HepG2 (cell line): ENCODE results near the gene EFNA2. TPM values are rescaled to one million over a fixed set of nuclear protein-coding genes. Genes with fewer than 3 reads are reported as not detected.

ENCODE experiments used
- AGO2 ChIP-seq: fragments of 200-400 bp; formaldehyde crosslinking; optimal IDR thresholded peaks from 2 replicates; pipeline ENCODE3; 2017; ENCODE audit warnings: mild to moderate bottlenecking, low read depth, low read length, moderate library complexity
- ELK4 ChIP-seq: sonication (generic); formaldehyde crosslinking; IDR thresholded peaks from 2 replicates; pipeline ENCODE4 v1.9.0; 2021; ENCODE audit warnings: missing genetic modification reagents, borderline replicate concordance
- GATAD2A ChIP-seq: IDR thresholded peaks from 2 replicates; pipeline ENCODE4 v1.6.1; 2016
- HDAC2 ChIP-seq: sonication (generic); formaldehyde crosslinking; IDR thresholded peaks from 2 replicates; pipeline ENCODE4 v1.4.0; 2020; ENCODE audit warnings: missing genetic modification reagents
- HNF4A ChIP-seq: sonication (generic); formaldehyde crosslinking; IDR thresholded peaks from 2 replicates; pipeline ENCODE4 v1.4.0; 2020; ENCODE audit warnings: missing genetic modification reagents
- HOXA5 ChIP-seq: sonication (generic); formaldehyde crosslinking; IDR thresholded peaks from 2 replicates; pipeline ENCODE4 v1.4.0; 2020; ENCODE audit warnings: missing genetic modification reagents
- KDM6A ChIP-seq: IDR thresholded peaks from 2 replicates; pipeline ENCODE4 v1.6.1; 2016; ENCODE audit warnings: low read depth
- LCORL ChIP-seq, 2 experiments: fragments of 450-650 bp in 1 of 2; sonication (generic) in 1 of 2; formaldehyde crosslinking in 1 of 2; IDR thresholded peaks; 2 replicates each; pipeline versions ENCODE4 v1.5.0 to v1.6.1; 2017 to 2020; ENCODE audit warnings: antibody characterized with exemption in 1 of 2, missing genetic modification reagents in 1 of 2
- MAFF ChIP-seq: IDR thresholded peaks from 2 replicates; pipeline ENCODE4 v1.6.1; 2011; ENCODE audit warnings: low read depth, low read length, improper control_type of control experiment
- NFE2 ChIP-seq: sonication (generic); formaldehyde crosslinking; IDR thresholded peaks from 2 replicates; pipeline ENCODE4 v1.4.0; 2020; ENCODE audit warnings: missing genetic modification reagents
- RBFOX2 ChIP-seq: fragments of 200-400 bp; formaldehyde crosslinking; IDR thresholded peaks from 2 replicates; pipeline ENCODE4 v1.6.1; 2017; ENCODE audit warnings: low read depth, mild to moderate bottlenecking, low read length
- RBM39 ChIP-seq: fragments of 200-400 bp; formaldehyde crosslinking; IDR thresholded peaks from one replicate; pipeline ENCODE4 v1.6.1; 2018; ENCODE audit warnings: antibody characterized with exemption, mild to moderate bottlenecking, low read depth, low read length; ENCODE audit not compliant: poor library complexity, severe bottlenecking
- SOX13 ChIP-seq, 3 experiments: fragments of 450-650 bp in 1 of 3; sonication (generic) in 1 of 3; formaldehyde crosslinking in 1 of 3; IDR thresholded peaks in 2 of 3; conservative IDR thresholded peaks in 1 of 3; 2 replicates each; pipeline versions ENCODE4 v1.5.0 to v1.6.1; 2016 to 2020; ENCODE audit warnings: antibody characterized with exemption in 1 of 3, mild to moderate bottlenecking in 1 of 3, missing compliant biosample characterization in 1 of 3, missing genetic modification reagents in 1 of 3, moderate library complexity in 1 of 3
- ZC3H4 ChIP-seq: sonication (generic); formaldehyde crosslinking; IDR thresholded peaks from 2 replicates; pipeline ENCODE4 v1.4.0; 2020; ENCODE audit warnings: missing genetic modification reagents, borderline replicate concordance
- ZNF496 ChIP-seq: sonication (generic); formaldehyde crosslinking; IDR thresholded peaks from 2 replicates; pipeline ENCODE4 v1.8.1; 2023; ENCODE audit warnings: mild to moderate bottlenecking, moderate library complexity, missing genetic modification reagents; ENCODE audit not compliant: insufficient replicate concordance
- ZNF546 ChIP-seq: sonication (generic); formaldehyde crosslinking; conservative IDR thresholded peaks from 2 replicates; pipeline ENCODE4 v1.8.1; 2023; ENCODE audit warnings: mild to moderate bottlenecking, missing genetic modification reagents
- ZNF567 ChIP-seq: sonication (generic); formaldehyde crosslinking; IDR thresholded peaks from 2 replicates; pipeline ENCODE4 v1.8.1; 2023; ENCODE audit warnings: mild to moderate bottlenecking, missing genetic modification reagents, borderline replicate concordance
- ZNF672 ChIP-seq: sonication (generic); formaldehyde crosslinking; IDR thresholded peaks from 2 replicates; pipeline ENCODE4 v1.8.1; 2022; ENCODE audit warnings: missing genetic modification reagents
- ZNF709 ChIP-seq: sonication (generic); formaldehyde crosslinking; IDR thresholded peaks from 2 replicates; pipeline ENCODE4 v1.5.0; 2020; ENCODE audit warnings: mild to moderate bottlenecking, missing genetic modification reagents
- ZNF746 ChIP-seq: sonication (generic); formaldehyde crosslinking; IDR thresholded peaks from 2 replicates; pipeline ENCODE4 v1.8.0; 2022; ENCODE audit warnings: mild to moderate bottlenecking, missing genetic modification reagents
- ZNF747 ChIP-seq: sonication (generic); formaldehyde crosslinking; IDR thresholded peaks from 2 replicates; pipeline ENCODE4 v1.8.1; 2023; ENCODE audit warnings: missing genetic modification reagents, mild to moderate bottlenecking, borderline replicate concordance
- ZNF891 ChIP-seq: sonication (generic); formaldehyde crosslinking; IDR thresholded peaks from 2 replicates; pipeline ENCODE4 v1.5.0; 2020; ENCODE audit warnings: mild to moderate bottlenecking, missing genetic modification reagents
- polyA plus RNA-seq, 8 experiments: library from polyadenylated mRNA; depleted of rRNA in 3 of 8; stranded (reverse) in 7 of 8; unstranded in 1 of 8; fragments of >200 nt; fragmentation: Illumina TruSeq in 4 of 8; extraction: Trizol in 4 of 8; gene quantifications; 2 replicates each; pipeline versions ENCODE4 v1.2.1 to v1.2.3, GENCODE V29; 2011 to 2016; ENCODE audit warnings: low read depth in 4 of 8, missing spikeins in 1 of 8, mixed read lengths in 1 of 8; ENCODE audit not compliant: insufficient read depth in 1 of 8
- total RNA-seq, 5 experiments: library from RNA; depleted of rRNA; stranded (reverse); fragments of >200 nt; fragmentation: Illumina TruSeq; extraction: Trizol; gene quantifications; 2 replicates each; pipeline ENCODE4 v1.2.3, GENCODE V29; 2016; ENCODE audit warnings: low read depth in 1 of 5
- TF ChIP-seq, protein P1 (sequence below): sonication (generic); formaldehyde crosslinking; IDR thresholded peaks from 2 replicates; pipeline ENCODE4 v1.4.0; 2020; ENCODE audit warnings: missing genetic modification reagents, borderline replicate concordance
- TF ChIP-seq, protein P2 (sequence below): IDR thresholded peaks from 2 replicates; pipeline ENCODE4 v1.6.1; 2012; ENCODE audit warnings: inconsistent platforms
- TF ChIP-seq, protein P3 (sequence below): sonication (generic); formaldehyde crosslinking; IDR thresholded peaks from 2 replicates; pipeline ENCODE4 v1.5.1; 2020; ENCODE audit warnings: mild to moderate bottlenecking, missing genetic modification reagents

Gene EFNA2
- total and polyA plus RNA-seq, 2 of the 13 experiments (the other 11 are each of a cell fraction or from before 2014, with no cell fraction given), result 6.0 to 9.9 TPM

DNA sequence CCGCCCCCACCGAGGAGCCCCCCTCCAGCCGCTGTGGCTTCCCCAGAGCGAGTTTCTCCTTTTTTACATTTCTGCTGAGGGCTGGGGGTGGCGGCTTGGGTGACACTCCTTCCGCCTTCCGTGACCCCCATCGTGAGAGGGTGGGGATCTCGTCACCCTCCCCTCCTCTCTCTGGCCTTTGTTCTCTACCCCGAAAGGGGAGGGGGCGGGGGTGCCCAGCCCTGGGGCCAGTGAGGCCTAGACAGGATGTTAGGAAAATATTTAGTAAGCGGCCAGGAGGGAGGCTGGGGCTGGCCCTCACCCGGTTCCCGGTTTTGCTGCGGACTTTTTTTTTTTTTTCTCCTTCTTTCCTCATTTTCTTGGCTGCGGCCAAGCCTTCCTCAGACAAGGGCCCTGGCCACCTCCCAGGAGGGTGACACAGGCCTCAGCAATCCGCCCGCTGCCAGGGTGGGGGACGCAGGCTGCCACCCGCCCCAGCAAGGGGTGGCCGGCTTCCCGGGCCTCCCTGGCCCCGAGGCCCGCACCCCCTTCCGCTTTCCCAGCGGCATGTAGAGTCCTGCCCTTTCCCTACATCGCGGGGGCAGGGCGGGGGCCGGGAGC is 33.4 kb upstream of the EFNA2 start (continued):
- TF ChIP-seq ELK4 (CRISPR knock-in tag) (no peak), ZNF891 (CRISPR knock-in tag) (peak; percentile 30; the same call in 1 of the 2 replicates), ZNF709 (CRISPR knock-in tag) (peak; percentile 37; the same call in 1 of the 2 replicates), ZNF746 (peak; percentile 99), ZNF747 (no peak), HNF4A (CRISPR knock-in tag) (peak; percentile 46; the same call in 1 of the 2 replicates), ZC3H4 (CRISPR knock-in tag) (no peak), ZNF672 (CRISPR knock-in tag) (no peak), NFE2 (CRISPR knock-in tag) (no peak), HOXA5 (CRISPR knock-in tag) (peak; percentile 51; the same call in 1 of the 2 replicates), LCORL (IDR thresholded peaks at IDR 0.05) (no peak), LCORL (CRISPR knock-in tag; IDR thresholded peaks at IDR 0.05) (peak; percentile 72; the same call in 1 of the 2 replicates), KDM6A (CRISPR knock-in tag) (peak; percentile 52; the same call in 1 of the 2 replicates), GATAD2A (peak; percentile 43), MAFF (no peak), RBM39 (peak; percentile 43), ZNF496 (CRISPR knock-in tag) (no peak), ZNF546 (CRISPR knock-in tag) (0 out of 2 replicates have a peak, but pooled peaks have one; percentile 16), RBFOX2 (no peak), ZNF567 (CRISPR knock-in tag) (no peak), SOX13 (IDR thresholded peaks at IDR 0.05) (peak; percentile 49; the same call in 1 of the 2 replicates), SOX13 (CRISPR knock-in tag; conservative IDR thresholded peaks at IDR 0.05 in 1 of 2, IDR thresholded peaks at IDR 0.05 in 1 of 2) (peak in 1 of 2 experiments; percentile 91; a peak in 2 of 4 replicates), AGO2 (peak; percentile 57), HDAC2 (peak; percentile 42; the same call in 1 of the 2 replicates)
- TF ChIP-seq, protein P1, sequence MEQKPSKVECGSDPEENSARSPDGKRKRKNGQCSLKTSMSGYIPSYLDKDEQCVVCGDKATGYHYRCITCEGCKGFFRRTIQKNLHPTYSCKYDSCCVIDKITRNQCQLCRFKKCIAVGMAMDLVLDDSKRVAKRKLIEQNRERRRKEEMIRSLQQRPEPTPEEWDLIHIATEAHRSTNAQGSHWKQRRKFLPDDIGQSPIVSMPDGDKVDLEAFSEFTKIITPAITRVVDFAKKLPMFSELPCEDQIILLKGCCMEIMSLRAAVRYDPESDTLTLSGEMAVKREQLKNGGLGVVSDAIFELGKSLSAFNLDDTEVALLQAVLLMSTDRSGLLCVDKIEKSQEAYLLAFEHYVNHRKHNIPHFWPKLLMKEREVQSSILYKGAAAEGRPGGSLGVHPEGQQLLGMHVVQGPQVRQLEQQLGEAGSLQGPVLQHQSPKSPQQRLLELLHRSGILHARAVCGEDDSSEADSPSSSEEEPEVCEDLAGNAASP (CRISPR knock-in tag), result peak; percentile 57; the same call in 1 of the 2 replicates
- TF ChIP-seq, protein P2, sequence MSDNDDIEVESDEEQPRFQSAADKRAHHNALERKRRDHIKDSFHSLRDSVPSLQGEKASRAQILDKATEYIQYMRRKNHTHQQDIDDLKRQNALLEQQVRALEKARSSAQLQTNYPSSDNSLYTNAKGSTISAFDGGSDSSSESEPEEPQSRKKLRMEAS, result no peak
- TF ChIP-seq, protein P3, sequence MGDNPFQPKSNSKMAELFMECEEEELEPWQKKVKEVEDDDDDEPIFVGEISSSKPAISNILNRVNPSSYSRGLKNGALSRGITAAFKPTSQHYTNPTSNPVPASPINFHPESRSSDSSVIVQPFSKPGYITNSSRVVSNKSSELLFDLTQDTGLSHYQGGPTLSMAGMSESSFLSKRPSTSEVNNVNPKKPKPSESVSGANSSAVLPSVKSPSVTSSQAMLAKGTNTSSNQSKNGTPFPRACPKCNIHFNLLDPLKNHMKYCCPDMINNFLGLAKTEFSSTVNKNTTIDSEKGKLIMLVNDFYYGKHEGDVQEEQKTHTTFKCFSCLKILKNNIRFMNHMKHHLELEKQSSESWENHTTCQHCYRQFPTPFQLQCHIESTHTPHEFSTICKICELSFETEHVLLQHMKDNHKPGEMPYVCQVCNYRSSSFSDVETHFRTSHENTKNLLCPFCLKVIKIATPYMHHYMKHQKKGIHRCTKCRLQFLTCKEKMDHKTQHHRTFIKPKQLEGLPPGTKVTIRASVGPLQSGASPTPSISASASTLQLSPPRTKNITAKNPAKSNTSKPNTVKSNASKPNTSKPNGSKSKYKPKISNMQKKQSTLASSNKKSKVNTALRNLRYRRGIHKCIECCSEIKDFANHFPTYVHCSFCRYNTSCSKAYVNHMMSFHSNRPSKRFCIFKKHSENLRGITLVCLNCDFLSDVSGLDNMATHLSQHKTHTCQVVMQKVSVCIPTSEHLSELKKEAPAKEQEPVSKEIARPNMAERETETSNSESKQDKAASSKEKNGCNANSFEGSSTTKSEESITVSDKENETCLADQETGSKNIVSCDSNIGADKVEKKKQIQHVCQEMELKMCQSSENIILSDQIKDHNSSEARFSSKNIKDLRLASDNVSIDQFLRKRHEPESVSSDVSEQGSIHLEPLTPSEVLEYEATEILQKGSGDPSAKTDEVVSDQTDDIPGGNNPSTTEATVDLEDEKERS, result no peak
